ENCODE data around the gene SLC39A2. TPM values are rescaled to one million over a fixed set of nuclear protein-coding genes. Genes with fewer than 3 reads are reported as not detected.

Gene SLC39A2
- total RNA-seq, 4 donors from 2014 or later = 1.0 to 1.1 TPM; not detected in 2

DNA sequence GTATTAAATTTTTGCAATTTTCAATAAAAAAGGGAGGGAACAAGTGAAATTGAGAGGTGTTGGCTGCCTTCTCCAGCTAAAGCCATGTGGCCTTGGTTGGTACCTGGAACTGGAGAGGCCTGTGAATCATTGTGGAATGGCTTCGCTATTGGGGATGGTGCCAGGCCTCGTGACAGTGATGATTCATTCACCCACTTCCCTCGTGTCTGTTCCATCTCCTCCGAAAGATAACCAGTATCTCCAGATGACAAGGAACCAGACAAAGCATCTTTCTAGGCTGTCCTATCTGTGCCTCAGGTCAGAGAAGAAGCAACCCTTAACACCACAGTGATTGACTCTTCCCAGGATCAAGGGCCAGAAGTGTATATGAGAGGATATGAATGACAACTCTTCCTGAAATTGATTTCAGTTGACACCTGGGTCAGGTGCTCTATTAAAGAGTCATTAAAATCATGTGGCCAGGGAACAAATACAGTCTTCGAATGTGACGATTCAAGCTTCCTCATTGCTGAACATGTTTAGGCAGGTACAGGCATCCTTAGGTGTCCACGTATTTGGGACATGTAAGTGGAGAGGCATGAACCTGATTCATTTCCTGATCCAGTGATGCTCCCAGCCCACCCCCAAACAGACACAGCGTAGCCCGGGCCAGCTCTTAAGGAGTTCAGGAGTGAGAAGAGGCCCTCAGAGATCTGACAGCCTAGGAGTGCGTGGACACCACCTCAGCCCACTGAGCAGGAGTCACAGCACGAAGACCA is 42.8 kb downstream of the SLC39A2 start, which contains the start of gene RNASE7:
Gene RNASE7, plus strand, starts transcription at position 687 of the 758 bp plus-strand sequence. CDS start 631 bp downstream, outside the sequence.
- no peaks in the 10 kb centered on the region for H3K36me3 ChIP-seq
- peaks cover 0 to 32% (median 3%) of the 10 kb centered on the region in 4 donors for H3K4me1 ChIP-seq
- TF ChIP-seq, protein P1, sequence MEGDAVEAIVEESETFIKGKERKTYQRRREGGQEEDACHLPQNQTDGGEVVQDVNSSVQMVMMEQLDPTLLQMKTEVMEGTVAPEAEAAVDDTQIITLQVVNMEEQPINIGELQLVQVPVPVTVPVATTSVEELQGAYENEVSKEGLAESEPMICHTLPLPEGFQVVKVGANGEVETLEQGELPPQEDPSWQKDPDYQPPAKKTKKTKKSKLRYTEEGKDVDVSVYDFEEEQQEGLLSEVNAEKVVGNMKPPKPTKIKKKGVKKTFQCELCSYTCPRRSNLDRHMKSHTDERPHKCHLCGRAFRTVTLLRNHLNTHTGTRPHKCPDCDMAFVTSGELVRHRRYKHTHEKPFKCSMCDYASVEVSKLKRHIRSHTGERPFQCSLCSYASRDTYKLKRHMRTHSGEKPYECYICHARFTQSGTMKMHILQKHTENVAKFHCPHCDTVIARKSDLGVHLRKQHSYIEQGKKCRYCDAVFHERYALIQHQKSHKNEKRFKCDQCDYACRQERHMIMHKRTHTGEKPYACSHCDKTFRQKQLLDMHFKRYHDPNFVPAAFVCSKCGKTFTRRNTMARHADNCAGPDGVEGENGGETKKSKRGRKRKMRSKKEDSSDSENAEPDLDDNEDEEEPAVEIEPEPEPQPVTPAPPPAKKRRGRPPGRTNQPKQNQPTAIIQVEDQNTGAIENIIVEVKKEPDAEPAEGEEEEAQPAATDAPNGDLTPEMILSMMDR (IDR thresholded peaks at IDR 0.05) = no peak
- TF ChIP-seq POLR2A (IDR thresholded peaks at IDR 0.05) = no peak
- no peak within 1 kb of the TSS for H3K27ac ChIP-seq
- no peaks in the 10 kb centered on the region for H3K27me3 ChIP-seq
- DNase-seq = no peak
- no peaks in the 10 kb centered on the region for H3K9me3 ChIP-seq
- no peak within 1 kb of the TSS for H3K4me3 ChIP-seq

DNA sequence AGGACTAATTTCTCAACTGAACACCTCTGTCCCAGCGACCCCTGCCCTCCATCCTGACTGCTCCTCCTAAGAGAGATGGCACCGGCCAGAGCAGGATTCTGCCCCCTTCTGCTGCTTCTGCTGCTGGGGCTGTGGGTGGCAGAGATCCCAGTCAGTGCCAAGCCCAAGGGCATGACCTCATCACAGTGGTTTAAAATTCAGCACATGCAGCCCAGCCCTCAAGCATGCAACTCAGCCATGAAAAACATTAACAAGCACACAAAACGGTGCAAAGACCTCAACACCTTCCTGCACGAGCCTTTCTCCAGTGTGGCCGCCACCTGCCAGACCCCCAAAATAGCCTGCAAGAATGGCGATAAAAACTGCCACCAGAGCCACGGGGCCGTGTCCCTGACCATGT is 43.8 kb downstream of the SLC39A2 start:
- no peak overlapping the region for H3K27ac ChIP-seq
- peaks cover 0 to 31% (median 3%) of the 10 kb centered on the region in 4 donors for H3K4me1 ChIP-seq
- DNase-seq = no peak
- TF ChIP-seq POLR2A (IDR thresholded peaks at IDR 0.05) = no peak
- TF ChIP-seq, protein P1 (IDR thresholded peaks at IDR 0.05) = no peak
- H3K4me3 ChIP-seq = no peak overlapping the region
- no peaks in the 10 kb centered on the region for H3K27me3 ChIP-seq
- H3K9me3 ChIP-seq = no peaks in the 10 kb centered on the region
- H3K36me3 ChIP-seq = no peaks in the 10 kb centered on the region

DNA sequence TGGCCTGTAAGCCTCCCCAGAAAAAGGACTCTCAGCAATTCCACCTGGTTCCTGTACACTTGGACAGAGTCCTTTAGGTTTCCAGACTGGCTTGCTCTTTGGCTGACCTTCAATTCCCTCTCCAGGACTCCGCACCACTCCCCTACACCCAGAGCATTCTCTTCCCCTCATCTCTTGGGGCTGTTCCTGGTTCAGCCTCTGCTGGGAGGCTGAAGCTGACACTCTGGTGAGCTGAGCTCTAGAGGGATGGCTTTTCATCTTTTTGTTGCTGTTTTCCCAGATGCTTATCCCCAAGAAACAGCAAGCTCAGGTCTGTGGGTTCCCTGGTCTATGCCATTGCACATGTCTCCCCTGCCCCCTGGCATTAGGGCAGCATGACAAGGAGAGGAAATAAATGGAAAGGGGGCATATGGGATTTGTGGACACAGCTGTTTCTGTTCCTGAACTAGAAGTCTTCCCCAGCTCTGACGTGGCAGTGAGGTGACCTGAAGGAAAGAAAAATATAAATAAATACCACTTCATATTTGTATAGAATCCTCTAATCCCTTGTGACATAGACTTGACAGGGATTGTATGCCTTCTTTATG is 44.4 kb downstream of the SLC39A2 start:
- Histone ChIP-seq H3K4me1 (peaks cover 0 to 25% (median 3%) of the 10 kb centered on the region in 4 donors), H3K36me3 (no peaks in the 10 kb centered on the region), H3K9me3 (no peaks in the 10 kb centered on the region), H3K27me3 (no peaks in the 10 kb centered on the region), H3K27ac (no peak overlapping the region), H3K4me3 (no peak overlapping the region)
- DNase-seq = no peak
- no peak for TF ChIP-seq POLR2A (IDR thresholded peaks at IDR 0.05)
- TF ChIP-seq, protein P1 (IDR thresholded peaks at IDR 0.05) = no peak

DNA sequence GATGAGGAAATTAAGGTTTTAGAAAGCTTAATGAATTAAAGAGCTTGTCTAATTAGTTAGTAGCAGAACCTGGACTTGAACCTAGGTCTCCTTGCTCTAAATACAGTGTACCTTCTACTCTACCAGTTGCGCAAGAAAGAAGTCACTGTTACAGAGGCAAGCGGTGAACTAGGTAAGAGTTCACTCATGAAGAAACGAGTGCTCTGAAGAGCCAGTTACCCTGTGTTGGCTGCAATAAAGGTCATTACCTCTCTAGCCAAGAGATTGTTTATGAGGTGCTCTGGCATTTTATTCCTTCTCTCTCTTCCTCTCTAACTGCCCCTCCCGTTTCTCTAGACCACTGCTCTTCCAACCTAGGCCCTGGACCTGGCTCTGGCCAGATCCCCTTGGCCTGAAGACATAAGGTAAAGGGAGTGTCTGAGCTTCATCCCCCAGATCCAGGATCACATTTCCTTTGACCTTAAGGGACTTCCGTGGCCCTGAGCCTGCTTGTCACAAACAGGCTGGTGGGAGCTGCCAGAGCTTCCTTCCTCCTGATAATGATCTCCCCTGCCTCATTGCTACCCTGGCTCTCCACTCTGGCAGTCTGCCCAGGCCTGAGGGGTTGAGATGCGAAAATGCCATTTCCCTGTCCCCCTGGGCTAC is 45.0 kb downstream of the SLC39A2 start:
- Histone ChIP-seq H3K36me3 (no peaks in the 10 kb centered on the region), H3K9me3 (no peaks in the 10 kb centered on the region), H3K4me3 (no peak overlapping the region), H3K27me3 (no peaks in the 10 kb centered on the region), H3K27ac (peak overlapping the region in 1 of 4 donors; percentile 3), H3K4me1 (peaks cover 0 to 19% (median 3%) of the 10 kb centered on the region in 4 donors)
- TF ChIP-seq, protein P1 (IDR thresholded peaks at IDR 0.05) = no peak
- TF ChIP-seq POLR2A (IDR thresholded peaks at IDR 0.05) = no peak
- DNase-seq = no peak

DNA sequence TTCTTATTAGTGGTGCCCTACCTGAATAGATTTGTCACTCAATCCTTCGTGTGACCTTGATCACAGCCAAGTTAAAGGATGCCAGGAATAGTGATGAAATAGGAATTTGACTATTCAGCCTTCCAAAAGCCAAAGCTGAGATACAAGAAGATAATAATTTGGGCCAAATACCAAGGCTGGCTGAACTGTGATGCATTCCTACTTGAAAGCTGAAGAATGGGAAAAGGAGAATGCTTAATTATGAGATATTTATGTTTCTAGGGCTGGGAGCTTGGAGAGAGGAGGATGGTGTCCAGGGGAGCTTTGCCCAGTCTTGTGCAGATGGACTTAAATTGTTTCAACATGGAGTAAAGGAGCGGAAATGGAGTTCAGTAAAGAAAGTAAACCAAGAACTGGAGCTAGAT is 48.3 kb downstream of the SLC39A2 start:
- H3K27me3 ChIP-seq = no peaks in the 10 kb centered on the region
- no peaks in the 10 kb centered on the region for H3K36me3 ChIP-seq
- DNase-seq = no peak
- H3K4me3 ChIP-seq = no peak overlapping the region
- H3K4me1 ChIP-seq = peaks cover 0 to 9% (median 3%) of the 10 kb centered on the region in 4 donors
- TF ChIP-seq POLR2A (IDR thresholded peaks at IDR 0.05) = no peak
- TF ChIP-seq, protein P1 (IDR thresholded peaks at IDR 0.05) = no peak
- H3K9me3 ChIP-seq = no peaks in the 10 kb centered on the region
- H3K27ac ChIP-seq = no peak overlapping the region
